SW480 (cell line): ENCODE results near the gene FOSB.
A peak's percentile ranks its signal among the peaks of the same experiment; 100 is the strongest.

Experiments used
- DNase-seq: peaks from one replicate; pipeline ENCODE4 v3.0.0-alpha.2; 2016; ENCODE audit warnings: low spot score

FOSB gene

DNA sequence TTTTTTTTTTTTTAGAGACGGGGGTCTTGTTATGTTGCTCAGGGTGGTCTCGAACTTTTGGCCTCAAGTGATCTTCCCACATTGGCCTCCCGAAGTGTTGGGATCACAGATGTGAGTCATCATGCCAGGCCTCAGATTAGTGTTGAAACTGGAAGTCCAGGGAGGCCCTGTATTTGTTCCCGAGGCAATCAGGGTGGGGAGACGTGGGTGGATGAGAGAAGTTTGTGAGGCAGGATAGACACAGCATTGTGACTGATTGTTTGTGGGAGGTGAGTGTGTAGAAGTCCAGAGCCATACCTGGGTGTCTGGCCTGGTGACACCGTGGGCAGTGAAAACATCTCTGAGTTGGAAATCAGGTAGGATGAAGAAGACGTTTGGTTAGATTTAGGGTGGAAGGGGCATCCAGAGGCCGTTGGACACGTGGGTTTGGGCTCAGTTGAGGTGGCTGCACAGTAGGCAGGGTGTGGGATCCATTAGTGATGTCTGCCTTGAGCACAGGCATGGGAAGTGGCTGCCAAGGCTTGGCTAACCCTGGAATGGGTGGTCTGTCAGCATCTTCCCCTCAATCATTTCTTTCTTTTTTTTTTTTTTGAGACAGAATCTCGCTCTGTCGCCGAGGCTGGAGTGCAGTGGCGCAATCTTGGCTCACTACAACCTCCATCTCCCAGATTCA, 16.6 kb downstream of the FOSB start:
- peak; percentile 77 for DNase-seq

DNA sequence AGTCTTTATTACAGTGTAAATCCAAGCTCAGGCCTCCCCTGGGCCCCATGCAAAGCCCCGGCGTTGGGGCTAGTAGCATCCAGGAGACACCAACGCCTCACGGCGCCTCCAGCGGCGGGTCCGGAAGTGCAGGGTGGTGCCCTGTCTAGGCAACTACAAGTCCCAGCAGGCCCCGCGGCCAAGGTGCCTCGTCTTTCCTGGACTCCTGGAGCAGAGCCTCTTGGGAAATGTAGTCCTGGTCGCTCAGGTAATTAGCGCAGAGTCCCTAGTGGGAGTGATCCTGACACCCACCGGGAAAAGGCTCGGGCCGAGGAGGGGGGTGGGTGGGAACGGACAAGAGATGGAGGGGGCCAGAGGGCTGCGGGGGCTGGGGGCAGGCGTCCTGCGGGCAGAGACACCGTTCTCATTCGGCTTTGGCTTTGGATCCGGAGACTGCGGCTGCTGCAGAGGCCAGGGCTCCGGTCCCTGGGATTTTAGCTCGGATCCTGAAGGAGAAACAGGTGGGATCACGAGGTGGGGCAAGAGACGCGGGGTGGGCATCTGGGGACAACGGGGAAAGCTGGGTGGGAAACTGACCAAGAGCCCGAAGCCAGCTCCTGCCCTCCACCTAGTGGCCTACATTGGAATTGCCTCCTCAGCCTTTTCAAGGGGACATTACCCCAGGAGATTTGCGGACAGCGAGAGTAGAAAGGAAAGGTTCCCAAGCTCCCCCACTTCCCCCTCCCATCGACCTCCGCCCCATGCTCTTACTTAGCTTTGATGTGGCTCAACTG, 17.7 kb downstream of the FOSB start:
- peak; percentile 98 for DNase-seq

DNA sequence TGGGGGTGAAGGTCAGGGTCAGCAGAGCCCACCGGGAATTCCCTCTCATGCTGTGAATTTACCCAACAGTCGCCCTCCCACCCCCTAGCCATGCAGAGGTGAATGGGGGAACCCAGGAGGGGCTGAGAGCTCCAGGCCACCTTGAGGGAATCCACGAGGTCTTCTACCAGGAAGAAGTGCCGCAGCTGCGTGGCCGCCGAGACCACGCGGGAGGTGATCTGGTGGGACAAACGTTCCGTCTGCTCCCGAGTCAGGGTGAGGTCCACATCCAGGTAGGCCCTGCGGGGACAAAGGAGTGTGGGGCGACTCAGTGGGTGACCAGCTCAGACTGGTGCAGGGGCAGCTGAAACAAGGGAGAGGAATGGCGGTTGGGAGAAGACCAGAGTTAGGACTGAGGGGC, 20.9 kb downstream of the FOSB start:
- DNase-seq, result no peak

DNA sequence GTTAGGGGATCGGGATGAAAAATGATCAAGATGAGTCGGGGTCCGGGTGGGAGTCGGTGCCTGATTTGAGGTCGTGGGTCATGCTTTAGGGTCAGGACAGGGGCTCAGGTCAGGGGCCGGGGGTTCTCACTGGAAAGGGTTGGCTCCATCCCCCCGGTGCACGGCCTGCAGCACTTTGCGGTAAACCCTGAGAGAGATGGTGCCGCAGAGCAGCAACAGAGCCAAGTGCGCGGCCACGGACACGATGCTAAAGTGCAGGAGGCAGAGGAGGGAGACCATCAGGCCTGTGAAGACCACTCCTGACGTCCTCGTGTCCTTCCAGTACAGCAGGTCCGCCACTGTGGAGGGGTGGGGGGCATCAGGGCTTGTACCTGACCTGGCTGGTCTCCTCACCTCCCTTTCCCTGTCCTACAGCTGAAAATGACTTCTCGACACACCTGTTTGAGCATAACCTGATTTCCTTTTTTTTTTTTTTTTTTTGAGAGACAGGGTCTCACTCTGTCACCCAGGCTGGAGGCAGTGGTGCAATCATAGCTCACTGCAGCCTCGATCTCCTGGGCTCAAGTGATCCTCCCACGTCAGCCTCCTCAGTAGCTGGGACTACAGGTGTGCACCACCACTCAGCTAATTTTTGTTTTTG, 21.5 kb downstream of the FOSB start:
- DNase-seq, result no peak

DNA sequence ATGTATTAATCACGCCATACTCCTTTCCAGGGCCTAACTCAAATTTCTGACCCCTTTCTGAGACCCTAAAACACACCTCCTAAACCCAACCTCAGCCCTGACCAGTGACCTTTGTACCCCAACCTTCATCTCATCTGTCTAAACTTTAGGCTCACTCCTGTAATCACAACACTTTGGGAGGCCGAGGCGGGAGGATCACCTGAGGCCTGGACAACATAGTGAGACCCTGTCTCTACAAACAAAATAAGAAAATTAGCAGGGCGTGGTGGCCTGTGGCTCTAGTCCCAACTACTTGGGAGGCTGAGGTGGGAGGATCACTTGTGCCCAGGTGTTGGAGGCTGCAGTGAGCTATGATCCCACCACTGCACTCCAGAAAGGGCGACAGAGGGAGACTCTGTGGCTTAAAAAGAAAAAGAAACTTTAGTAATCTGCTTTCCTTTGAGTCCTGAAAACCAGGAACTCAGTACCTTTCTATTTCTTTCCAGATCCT, 24.4 kb downstream of the FOSB start:
- no peak for DNase-seq

DNA sequence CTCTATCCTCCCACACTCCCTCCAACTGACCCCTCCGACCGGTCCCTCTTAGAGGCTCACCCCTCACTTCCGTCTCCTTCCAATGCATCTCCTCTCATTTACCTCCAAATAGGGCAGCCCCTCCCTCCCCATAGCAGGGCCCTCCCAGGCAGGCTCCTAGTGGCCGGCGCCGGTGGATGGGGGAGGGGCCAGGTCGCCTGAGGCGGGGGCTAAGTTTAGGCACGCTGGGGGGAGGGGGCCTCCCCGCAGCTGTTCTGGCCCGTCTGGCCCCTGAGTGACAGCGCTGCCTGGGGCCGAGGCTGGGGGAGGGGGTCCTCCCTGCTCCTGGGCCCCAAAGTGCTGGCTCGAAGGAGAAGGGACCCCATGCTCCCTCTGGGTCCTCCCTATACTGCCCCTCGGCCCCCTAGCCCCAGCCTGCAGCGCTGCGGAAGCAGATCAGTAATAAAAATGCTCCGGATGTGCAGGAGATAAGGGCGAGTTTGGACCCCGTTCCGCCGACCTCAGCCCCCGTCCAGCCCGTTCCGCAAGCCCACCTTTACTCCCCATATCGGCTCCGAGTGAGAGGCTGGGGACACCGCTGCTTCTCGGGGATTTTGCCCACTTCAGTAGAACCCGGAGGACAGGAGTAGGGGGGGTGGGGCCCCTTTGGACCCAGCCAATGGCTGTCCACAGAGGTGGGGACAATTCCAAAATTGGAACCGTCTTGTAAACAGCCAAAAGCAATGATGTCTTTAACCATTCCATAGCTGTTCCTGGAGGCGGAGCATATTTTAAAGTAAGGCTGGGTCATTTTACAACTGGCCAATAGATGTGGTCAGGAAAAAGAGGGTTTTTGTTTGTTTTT, 25.1 kb downstream of the FOSB start:
- DNase-seq, result no peak

DNA sequence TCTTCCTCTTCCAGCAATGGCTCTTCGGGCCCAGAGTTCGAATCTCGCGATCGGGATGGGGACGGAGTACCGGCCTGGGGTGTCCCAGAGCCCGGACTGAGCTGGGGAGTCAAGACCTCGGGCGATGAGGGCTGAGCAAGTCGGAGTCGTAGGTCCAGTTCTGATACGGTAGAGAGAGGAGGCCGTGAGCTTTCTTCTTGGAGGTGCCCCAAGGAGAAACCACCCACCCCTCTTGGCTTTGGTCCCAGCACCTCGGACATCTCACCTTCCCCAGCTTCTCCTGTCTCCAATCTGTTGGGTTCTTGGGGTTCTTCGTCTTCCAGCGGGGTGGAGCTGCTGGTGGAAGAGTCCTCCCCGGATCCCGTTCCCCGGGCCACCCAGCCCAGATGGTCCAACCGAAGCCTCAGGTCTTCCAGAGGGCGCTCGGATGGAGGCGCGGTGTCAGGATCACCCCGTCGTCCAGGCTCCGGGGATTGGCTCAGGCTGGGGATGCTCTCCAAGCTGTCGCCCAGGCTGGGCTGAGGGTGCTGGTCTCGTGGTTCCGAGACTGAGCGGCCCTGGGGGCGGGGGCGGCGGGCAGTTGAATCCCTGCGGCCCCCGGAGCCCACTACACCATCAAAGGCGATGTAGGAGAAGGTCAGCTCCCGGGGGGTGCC, 26.6 kb downstream of the FOSB start:
- no peak for DNase-seq

DNA sequence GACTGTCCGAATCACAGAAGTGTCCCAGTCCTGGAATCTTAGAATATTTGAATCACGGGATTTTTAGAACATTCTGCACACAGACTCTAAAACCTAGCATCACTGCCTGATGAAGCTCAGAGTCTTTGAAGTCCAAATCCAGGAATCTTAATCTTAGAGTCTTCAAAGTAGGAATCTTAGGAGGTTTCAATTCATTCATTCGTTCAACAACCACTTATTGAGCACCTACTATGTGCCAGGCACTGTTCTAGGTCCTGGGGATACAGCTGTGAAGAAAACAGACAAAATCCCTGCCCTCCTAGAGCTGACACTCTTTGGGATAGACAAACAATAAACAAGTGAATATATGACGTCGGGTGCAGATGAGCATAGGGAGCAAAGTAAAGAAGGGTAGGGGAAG, 27.4 kb downstream of the FOSB start:
- DNase-seq, result no peak

DNA sequence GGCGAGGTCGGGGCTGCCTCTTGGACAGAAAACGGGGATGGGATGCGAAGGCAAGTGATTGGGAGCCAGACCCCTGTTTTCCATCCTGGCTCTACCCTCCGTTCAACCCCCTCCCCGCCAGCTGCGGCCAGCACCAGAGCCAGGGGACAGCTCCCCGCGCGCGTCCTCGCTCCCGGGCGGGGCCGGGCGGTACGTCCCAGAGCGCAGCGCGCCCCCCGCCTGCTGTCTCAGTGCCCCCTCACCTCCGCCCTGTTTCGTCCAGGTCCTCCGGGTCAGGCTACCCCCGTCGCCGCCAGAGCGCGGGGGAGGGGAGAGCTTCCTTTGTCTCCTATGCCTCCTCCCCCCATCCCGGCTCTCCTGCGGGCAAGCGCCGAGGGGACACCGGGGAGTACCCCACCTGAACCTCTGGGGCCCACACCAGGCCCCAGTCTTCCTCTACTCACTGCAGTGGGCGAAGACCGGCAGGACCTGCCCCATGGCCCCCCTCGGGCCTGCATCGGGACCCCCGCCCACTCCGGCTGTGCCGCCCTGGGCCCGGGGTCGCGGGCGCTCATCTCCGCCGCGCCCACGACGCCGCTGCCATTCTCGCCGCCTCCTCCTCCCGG, 28.7 kb downstream of the FOSB start:
- DNase-seq, result no peak

DNA sequence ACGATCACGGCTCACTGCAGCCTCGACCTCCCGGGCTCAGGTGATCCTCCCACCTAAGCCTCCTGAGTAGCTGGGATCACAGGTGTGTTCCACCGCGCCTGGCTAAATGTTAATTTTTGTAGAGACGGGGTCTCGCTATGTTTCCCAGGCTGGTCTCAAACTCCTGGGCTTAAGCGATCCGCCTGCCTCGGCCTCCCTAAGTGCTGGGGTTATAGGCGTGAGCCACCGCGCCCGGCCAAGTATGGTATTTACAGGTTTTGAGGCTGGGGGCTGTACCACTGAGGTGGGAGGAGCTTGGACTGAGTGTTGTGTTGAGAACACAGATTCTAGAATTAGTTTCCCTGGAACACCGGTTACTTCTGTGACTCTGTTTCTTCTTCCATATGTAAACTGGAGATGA, 30.0 kb downstream of the FOSB start:
- DNase-seq, result no peak

DNA sequence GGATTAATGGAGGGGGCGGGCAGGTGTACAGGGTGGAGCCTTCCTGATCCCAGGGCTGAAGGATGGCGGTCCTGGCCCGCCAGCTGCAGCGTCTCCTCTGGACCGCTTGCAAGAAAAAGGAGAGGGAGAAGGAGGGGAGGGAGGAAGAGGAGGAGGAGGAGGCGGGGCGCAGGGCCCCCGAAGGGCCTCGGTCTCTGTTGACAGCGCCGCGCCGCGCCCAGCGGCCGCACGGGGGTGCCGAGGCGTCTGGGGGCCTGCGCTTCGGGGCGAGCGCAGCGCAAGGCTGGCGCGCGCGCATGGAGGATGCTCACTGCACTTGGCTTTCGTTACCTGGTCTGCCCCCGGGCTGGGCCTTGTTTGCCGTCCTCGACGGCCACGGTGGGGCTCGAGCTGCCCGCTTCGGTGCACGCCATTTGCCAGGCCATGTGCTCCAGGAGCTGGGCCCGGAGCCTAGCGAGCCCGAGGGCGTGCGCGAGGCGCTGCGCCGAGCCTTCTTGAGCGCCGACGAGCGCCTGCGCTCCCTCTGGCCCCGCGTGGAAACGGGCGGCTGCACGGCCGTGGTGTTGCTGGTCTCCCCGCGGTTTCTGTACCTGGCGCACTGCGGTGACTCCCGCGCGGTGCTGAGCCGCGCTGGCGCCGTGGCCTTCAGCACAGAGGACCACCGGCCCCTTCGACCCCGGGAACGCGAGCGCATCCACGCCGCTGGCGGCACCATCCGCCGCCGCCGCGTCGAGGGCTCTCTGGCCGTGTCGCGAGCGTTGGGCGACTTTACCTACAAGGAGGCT, 30.8 kb downstream of the FOSB start, which contains the start of gene PPM1N:
TSS of gene PPM1N (plus strand) at position 33 of the 785 bp plus-strand sequence. CDS start at position 63, 30 bp downstream.
- DNase-seq, result no peak

DNA sequence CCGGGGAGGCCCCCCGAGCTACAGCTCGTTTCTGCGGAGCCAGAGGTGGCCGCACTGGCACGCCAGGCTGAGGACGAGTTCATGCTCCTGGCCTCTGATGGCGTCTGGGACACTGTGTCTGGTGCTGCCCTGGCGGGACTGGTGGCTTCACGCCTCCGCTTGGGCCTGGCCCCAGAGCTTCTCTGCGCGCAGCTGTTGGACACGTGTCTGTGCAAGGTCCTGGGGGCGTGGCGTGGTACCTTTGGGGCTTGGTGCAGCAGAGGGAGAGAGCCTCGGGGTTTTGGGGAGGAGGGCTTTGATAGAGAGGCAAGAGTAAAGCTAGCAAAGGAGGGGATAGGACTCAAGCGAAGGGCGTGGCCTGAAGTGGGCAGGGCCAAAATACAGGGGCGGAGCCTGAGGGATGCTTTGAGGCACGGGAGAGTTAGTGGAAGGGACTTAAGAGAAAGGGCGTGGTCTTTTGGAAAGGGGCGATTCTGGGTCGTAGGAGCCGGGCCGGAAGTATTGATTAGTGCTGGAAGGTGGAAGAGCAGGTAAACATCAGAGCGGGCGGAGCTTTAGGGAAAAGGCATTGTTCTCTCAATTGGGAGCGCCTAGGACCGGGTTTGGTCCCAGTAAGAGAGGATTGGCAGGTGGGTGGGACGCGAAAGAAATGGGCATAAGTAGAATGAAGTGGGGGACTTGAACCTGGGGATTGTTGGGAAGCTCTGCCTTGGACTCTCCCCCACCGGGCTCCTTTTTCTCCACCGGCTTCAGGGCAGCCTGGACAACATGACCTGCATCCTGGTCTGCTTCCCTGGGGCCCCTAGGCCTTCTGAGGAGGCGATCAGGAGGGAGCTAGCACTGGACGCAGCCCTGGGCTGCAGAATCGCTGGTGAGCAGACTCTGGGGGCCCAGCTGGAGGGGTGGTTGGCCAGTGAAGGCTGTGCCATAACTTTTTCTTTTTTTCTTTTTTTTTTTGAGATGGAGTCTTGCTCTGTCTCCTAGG, 31.7 kb downstream of the FOSB start:
- DNase-seq, result no peak

DNA sequence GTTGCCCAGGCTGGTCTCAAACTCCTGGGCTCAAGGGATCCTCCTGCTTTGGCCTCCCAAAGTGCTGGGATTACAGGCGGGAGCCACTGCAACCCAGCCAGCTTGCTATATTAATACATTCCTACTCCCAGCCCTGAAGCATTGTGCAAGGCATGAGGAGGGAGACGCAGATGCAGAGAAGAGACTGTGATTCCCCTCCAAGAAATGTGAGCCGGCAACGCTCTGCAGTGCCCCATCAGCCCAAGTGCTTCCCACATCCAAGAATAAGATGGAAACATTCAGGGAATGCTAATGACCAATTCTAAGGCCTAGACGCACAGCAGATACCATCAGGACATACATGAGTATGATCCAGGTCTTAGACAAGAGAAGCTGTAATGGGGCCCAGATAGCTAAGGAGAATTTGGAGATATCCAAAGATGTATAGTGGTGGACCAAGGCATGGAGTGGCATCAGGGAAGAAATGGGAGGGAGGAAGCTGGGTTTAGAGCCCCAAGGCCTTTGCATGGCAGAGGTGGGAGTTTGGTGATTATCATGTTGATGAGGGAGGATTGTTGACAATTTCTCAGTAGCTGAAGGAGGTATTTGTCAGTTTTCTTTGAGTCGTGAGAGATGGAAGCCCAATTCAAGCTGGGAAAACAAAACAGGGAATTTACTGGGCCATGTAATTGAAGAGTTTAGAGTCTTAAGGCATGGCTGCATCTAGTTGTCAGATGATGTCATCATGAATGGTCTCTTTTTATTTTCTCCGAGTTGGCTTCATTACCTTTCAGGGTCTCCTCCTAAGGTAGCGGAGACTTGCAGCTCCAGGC, 33.3 kb downstream of the FOSB start:
- DNase-seq, result no peak

DNA sequence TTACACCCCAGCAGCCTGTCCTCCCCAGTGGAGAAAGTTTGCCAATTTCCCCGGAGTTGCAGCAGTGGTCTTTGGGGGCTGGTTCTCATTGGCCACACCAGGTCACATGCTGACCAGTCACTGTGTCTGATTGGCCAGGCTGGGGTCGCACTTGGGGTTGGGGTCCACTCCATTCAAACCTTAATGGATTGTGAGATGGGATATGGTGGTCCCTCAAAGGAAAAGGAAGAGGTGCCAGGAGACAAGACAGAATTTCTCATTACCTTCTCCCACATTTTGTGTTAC, 33.9 kb downstream of the FOSB start:
- DNase-seq, result no peak

DNA sequence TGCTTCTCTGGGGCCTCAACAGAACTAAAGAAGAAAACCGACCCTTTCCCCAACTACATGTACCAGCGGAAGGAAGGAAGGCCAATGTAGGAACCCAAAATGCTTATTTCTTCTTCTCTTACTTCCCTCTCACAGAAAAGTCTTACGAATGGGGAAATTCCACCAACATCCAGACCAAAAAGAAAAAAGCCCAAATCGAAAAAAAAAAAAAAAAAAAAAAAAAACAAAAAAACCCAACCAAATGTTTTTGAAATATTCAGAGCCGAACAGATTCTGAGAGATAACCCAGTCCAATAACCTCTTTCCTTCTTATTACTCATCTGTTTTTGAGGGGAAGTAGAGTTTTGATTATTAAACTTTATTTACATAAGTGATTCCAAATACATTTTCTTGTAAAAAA, 34.3 kb downstream of the FOSB start:
- DNase-seq, result no peak

DNA sequence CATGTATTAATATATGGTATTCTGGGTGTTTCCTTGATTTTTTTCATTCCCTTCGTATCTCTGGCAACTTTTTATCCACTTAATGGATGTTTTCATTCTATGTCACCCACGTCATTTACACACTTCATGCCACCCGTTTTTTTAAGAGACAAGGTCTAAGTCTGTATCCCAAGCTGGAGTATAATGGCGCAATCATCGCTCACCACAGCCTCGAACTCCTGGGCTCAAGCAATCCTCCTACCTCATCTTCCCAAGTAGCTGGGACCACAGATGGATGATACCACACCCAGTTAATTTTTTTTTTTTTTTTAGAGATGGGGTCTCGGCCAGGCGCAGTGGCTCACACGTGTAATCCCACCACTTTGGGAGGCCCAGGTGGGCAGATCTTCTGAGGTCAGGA, 36.1 kb downstream of the FOSB start:
- DNase-seq, result no peak

DNA sequence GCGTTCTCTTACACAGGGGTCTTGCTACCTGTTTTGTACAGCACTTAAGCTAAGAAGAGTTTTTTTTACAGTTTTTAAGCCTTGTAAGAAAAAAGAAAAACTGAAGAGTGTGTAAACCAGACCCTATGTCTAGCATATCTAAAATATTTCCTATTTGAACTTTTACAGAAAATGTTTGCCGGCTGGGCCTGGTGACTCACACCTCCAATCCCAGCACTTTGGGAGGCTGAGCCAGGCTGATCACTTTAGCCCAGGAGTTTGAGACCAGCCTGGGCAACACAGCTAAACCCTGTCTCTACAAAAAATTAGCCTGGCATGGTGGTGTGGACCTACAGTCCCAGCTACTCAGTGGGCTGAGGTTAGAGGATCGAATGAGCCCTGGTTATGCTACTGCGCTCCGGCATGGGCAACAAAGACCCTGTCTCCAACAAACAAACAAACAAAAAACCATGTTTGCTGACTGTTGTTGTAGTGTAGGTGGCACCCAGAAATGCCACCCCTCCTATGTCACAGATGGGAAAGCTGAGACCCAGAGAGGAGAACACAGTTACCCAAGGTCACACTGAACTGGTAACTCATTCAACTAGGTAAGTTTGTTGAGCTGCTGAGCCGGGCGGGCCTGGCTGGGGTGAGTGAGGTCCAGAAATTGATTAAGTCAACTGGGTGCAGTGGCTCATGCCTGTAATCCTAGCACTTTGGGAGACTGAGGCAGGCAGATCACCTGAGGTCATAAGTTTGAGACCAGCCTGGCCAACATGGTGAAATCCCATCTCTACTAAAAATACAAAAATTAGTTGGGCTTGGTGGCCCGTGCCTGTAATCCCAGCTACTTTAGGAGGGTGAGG, 37.6 kb downstream of the FOSB start:
- no peak for DNase-seq

DNA sequence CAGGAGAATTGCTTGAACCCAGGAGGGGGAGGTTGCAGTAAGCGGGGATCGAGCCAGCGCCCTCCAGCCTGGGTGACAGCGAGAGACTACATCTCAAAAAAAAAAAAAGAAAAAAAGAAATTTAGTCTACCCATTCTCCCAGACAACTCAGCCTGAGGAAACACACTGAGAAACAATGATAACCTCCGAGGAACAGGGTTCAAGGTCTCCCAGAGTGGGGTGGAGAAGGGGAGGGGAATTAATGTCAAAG, 38.1 kb downstream of the FOSB start:
- no peak for DNase-seq
